ENCODE measurements around the gene MYB.

MYB gene

DNA sequence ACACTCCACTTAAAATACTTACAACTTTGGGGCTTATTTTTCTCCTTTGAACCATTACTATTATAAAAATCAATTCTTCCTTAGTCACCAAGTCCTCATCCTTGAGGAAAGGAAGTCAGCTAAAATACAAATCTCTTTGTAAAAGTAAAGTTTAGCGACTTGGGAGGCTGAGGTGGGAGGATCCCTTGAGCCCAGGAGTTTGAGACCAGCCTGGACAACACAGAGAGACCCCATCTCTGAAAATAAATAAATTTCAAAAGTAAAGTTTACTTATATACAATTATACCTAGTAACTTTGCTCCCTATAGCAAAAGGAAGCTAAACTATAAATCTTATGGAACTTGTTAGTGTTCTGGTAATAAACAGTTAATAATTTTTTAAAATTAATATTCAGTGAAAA is 40.4 kb downstream of the MYB start:
- H3K36me3 ChIP-seq (ENCODE audit: control insufficient read depth, insufficient read depth, low read length): no peaks in the 10 kb centered on the region
- WGBS, 2 experiments (ENCODE audit: insufficient coverage in 2 of 2): no CpG with 5 or more reads among the region's 1 CpG
- H3K9me3 ChIP-seq (ENCODE audit: control insufficient read depth, low read length): no peaks in the 10 kb centered on the region
- H3K27ac ChIP-seq (ENCODE audit: low read depth, low read length, severe bottlenecking): no peak overlapping the region
- no peak overlapping the region for H3K4me3 ChIP-seq (ENCODE audit: extremely low read depth, insufficient read depth, low read length, poor library complexity, severe bottlenecking)
- no peaks in the 10 kb centered on the region for H3K4me1 ChIP-seq (ENCODE audit: control insufficient read depth, insufficient read depth, low read length, poor library complexity, severe bottlenecking)

DNA sequence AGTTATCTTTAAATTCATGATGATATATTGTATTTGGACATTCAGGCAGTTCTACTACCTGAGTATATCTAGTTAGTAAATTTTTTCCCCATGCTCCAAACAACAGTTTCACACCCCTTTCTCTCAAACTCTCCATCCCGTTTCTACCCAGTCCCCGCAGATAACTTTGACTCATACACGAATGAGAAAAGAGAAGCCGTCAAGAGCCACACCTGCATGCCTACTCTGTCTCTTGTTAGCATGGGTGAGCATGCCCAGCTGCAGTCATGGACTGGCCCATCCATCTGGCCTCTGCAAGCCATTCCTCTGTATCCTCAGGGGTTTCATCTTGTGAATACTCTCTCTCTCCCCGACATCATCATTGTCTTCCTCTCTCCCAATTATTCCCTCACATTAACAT is 41.5 kb downstream of the MYB start:
- no peak overlapping the region for H3K4me3 ChIP-seq (ENCODE audit: extremely low read depth, insufficient read depth, low read length, poor library complexity, severe bottlenecking)
- 83 to 89% methylated on average over 5 of the region's 5 CpGs for WGBS, 2 experiments (ENCODE audit: insufficient coverage in 2 of 2)
- H3K4me1 ChIP-seq (ENCODE audit: control insufficient read depth, insufficient read depth, low read length, poor library complexity, severe bottlenecking): no peaks in the 10 kb centered on the region
- H3K9me3 ChIP-seq (ENCODE audit: control insufficient read depth, low read length): no peaks in the 10 kb centered on the region
- no peaks in the 10 kb centered on the region for H3K36me3 ChIP-seq (ENCODE audit: control insufficient read depth, insufficient read depth, low read length)
- no peak overlapping the region for H3K27ac ChIP-seq (ENCODE audit: low read depth, low read length, severe bottlenecking)

DNA sequence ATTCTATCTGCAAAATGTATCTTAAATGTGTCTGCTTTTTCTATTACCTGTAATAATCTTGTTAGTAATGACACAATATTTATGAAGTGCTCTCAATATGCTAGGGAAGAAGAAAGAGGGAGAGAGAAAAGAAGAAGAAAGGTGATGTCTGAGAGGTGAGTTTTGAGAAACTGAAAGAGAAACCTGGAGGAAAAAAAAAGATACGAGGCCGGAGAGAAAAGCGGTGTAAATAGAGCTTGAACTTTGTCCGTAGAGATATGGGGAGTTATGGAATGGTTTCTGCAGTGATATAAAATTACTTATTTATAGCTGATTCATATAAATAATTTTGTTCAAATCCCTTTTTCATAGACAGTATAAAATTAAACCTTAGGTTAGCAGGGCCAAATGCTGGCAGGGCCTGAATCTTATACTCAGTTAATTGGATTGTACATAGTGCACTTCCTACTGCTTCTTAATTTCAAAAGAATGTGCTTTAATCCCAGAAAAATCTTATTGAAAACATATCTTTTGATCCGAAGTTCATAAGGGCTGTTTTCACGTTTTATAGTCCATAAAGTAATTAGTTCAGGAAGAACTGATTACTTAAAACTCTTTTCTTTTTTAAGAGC is 43.0 kb downstream of the MYB start:
- H3K27ac ChIP-seq (ENCODE audit: low read depth, low read length, severe bottlenecking): no peak overlapping the region
- H3K4me1 ChIP-seq (ENCODE audit: control insufficient read depth, insufficient read depth, low read length, poor library complexity, severe bottlenecking): no peaks in the 10 kb centered on the region
- WGBS, 2 experiments (ENCODE audit: insufficient coverage in 2 of 2): 93% methylated on average over 4 of the region's 6 CpGs; no CpG with 5 or more reads in 1 of the 2 experiments

DNA sequence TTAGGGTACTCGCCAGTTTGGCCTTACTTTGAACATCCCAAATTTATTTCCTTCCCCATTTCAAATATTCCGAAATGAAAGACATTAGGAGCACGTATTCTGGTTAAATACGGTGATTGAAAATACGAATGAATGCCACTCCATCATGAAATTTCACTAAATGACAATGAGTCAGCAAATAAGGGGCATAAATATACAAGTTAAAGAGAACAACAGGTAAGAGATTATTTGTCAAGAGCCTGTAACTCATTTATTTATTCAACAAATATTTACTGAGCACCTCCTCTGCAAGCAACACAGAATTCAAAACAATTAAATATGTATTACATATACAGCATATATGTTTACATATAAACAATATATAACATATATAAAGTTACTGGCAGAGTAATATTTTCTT is 44.8 kb downstream of the MYB start:
- Histone ChIP-seq H3K9me3 (ENCODE audit: control insufficient read depth, low read length) (no peaks in the 10 kb centered on the region), H3K4me1 (ENCODE audit: control insufficient read depth, insufficient read depth, low read length, poor library complexity, severe bottlenecking) (peaks cover 3% of the 10 kb centered on the region), H3K27ac (ENCODE audit: low read depth, low read length, severe bottlenecking) (no peak overlapping the region), H3K4me3 (ENCODE audit: extremely low read depth, insufficient read depth, low read length, poor library complexity, severe bottlenecking) (no peak overlapping the region), H3K36me3 (ENCODE audit: control insufficient read depth, insufficient read depth, low read length) (no peaks in the 10 kb centered on the region)
- WGBS, 2 experiments (ENCODE audit: insufficient coverage in 2 of 2): no CpG with 5 or more reads among the region's 5 CpGs

More for the DNA sequence above, 43.0 kb downstream of the MYB start:
- Histone ChIP-seq H3K36me3 (ENCODE audit: control insufficient read depth, insufficient read depth, low read length) (no peaks in the 10 kb centered on the region), H3K4me3 (ENCODE audit: extremely low read depth, insufficient read depth, low read length, poor library complexity, severe bottlenecking) (no peak overlapping the region), H3K9me3 (ENCODE audit: control insufficient read depth, low read length) (no peaks in the 10 kb centered on the region)

DNA sequence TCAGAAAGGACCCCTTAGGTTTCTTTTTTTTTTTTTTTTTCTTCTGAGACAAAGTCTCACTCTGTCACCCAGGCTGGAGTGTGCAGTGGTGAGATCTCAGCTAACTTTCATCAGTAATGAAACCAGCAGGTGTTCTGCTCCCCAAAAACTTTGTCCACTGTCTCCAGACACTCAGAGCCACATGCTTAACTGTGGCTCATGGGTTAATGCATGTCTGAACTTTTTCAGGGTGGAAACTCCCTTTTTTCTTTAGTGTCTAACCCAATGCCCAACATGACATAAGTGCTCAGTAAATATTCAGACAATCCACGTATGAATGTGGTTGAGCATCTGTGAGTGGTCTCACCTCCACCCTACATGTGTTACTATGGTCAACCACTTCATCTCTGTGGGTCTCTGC is 45.4 kb downstream of the MYB start:
- H3K4me3 ChIP-seq (ENCODE audit: extremely low read depth, insufficient read depth, low read length, poor library complexity, severe bottlenecking): no peak overlapping the region
- H3K36me3 ChIP-seq (ENCODE audit: control insufficient read depth, insufficient read depth, low read length): no peaks in the 10 kb centered on the region
- no peak overlapping the region for H3K27ac ChIP-seq (ENCODE audit: low read depth, low read length, severe bottlenecking)
- H3K9me3 ChIP-seq (ENCODE audit: control insufficient read depth, low read length): no peaks in the 10 kb centered on the region
- no CpG with 5 or more reads among the region's 1 CpG for WGBS, 2 experiments (ENCODE audit: insufficient coverage in 2 of 2)
- H3K4me1 ChIP-seq (ENCODE audit: control insufficient read depth, insufficient read depth, low read length, poor library complexity, severe bottlenecking): peaks cover 9% of the 10 kb centered on the region

DNA sequence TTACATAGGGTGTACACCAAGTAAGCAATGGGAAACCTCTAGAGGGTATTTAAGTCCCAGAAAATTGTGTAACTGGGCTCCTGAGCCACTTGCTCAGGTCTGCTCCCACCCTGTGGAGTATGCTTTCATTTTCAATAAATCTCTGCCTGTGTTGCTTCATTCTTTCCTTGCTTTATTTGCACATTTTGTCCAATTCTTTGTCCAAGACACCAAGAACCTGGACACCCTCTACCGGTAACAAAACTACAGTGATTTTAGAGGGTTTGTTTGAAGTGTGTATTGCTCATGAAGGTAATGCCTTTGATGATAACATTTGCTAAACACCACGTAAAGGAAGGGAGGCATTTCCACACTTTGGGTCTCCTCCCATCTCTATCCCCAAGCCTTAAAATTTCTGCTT is 46.2 kb downstream of the MYB start:
- Histone ChIP-seq H3K27ac (ENCODE audit: low read depth, low read length, severe bottlenecking) (no peak overlapping the region), H3K36me3 (ENCODE audit: control insufficient read depth, insufficient read depth, low read length) (no peaks in the 10 kb centered on the region), H3K4me1 (ENCODE audit: control insufficient read depth, insufficient read depth, low read length, poor library complexity, severe bottlenecking) (peaks cover 10% of the 10 kb centered on the region), H3K9me3 (ENCODE audit: control insufficient read depth, low read length) (no peaks in the 10 kb centered on the region), H3K4me3 (ENCODE audit: extremely low read depth, insufficient read depth, low read length, poor library complexity, severe bottlenecking) (no peak overlapping the region)
- 67% methylated on average over 1 of the region's 2 CpGs; no CpG with 5 or more reads in 1 of the 2 experiments for WGBS, 2 experiments (ENCODE audit: insufficient coverage in 2 of 2)

DNA sequence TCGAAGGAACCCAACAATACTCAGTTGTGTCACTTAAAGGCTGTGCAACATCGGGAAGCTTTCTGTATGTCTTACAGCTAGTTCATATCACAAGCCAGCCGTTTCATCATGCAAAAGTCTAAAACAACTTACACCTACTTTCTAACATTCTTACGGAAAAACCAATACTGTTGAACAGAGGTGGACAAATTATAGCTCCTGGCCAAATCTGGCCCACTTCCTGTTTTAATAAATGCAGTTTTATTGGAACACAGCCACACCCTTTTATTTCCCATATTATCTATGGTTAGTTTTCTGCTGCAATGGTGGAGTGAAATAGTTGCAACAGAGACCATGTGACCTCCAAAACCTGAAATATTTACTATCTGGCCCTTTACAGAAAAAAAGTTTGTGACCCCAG is 46.6 kb downstream of the MYB start:
- peaks cover 10% of the 10 kb centered on the region for H3K4me1 ChIP-seq (ENCODE audit: control insufficient read depth, insufficient read depth, low read length, poor library complexity, severe bottlenecking)
- 96 to 97% methylated on average over 3 to 4 of the region's 4 CpGs for WGBS, 2 experiments (ENCODE audit: insufficient coverage in 2 of 2)
- H3K27ac ChIP-seq (ENCODE audit: low read depth, low read length, severe bottlenecking): no peak overlapping the region
- no peaks in the 10 kb centered on the region for H3K9me3 ChIP-seq (ENCODE audit: control insufficient read depth, low read length)
- H3K36me3 ChIP-seq (ENCODE audit: control insufficient read depth, insufficient read depth, low read length): no peaks in the 10 kb centered on the region
- H3K4me3 ChIP-seq (ENCODE audit: extremely low read depth, insufficient read depth, low read length, poor library complexity, severe bottlenecking): no peak overlapping the region

DNA sequence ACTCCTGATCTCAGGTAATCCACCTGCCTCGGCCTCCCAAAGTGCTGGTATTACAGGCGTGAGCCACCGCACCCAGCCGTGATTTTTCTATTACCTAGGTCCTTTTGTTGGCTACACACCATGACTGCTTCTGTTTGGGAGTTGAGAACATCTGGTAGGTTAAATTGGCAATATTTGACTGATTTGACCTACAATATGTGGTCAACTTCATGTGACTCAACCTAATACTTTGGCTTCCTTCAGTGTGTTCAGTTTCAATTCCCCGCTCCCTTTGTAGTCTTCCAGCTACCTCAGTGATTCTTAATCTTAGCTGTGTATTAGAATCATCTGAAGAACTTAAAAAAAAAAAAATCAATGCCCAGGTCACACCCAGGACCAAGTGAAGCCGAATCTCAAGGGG is 47.4 kb downstream of the MYB start:
- no peak overlapping the region for H3K27ac ChIP-seq (ENCODE audit: low read depth, low read length, severe bottlenecking)
- H3K4me3 ChIP-seq (ENCODE audit: extremely low read depth, insufficient read depth, low read length, poor library complexity, severe bottlenecking): no peak overlapping the region
- peaks cover 10% of the 10 kb centered on the region for H3K4me1 ChIP-seq (ENCODE audit: control insufficient read depth, insufficient read depth, low read length, poor library complexity, severe bottlenecking)
- WGBS, 2 experiments (ENCODE audit: insufficient coverage in 2 of 2): 95 to 100% methylated on average over 5 of the region's 6 CpGs
- H3K36me3 ChIP-seq (ENCODE audit: control insufficient read depth, insufficient read depth, low read length): no peaks in the 10 kb centered on the region
- no peaks in the 10 kb centered on the region for H3K9me3 ChIP-seq (ENCODE audit: control insufficient read depth, low read length)

DNA sequence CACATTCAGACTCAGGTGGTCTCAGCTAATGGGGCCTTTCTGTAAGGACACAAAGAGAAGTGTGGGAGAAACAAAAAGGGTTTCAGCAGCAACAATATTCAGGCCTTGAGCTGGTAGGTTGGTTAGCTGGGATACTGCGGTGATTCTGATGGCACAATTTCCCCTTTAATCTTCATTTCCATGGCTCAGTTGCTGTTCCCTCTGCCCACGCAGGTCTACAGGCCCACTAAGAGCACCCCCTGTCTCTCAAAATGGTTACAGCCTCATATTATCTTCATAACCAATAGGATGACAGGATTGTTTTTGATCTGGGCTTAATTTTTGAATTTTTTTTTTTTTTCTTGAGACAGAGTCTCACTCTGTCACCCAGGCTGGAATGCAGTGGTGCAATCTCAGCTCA is 48.9 kb downstream of the MYB start:
- no peaks in the 10 kb centered on the region for H3K36me3 ChIP-seq (ENCODE audit: control insufficient read depth, insufficient read depth, low read length)
- WGBS, 2 experiments (ENCODE audit: insufficient coverage in 2 of 2): 100% methylated on average over 1 of the region's 2 CpGs
- peaks cover 10% of the 10 kb centered on the region for H3K4me1 ChIP-seq (ENCODE audit: control insufficient read depth, insufficient read depth, low read length, poor library complexity, severe bottlenecking)
- no peak overlapping the region for H3K4me3 ChIP-seq (ENCODE audit: extremely low read depth, insufficient read depth, low read length, poor library complexity, severe bottlenecking)
- H3K27ac ChIP-seq (ENCODE audit: low read depth, low read length, severe bottlenecking): no peak overlapping the region
- H3K9me3 ChIP-seq (ENCODE audit: control insufficient read depth, low read length): no peaks in the 10 kb centered on the region

DNA sequence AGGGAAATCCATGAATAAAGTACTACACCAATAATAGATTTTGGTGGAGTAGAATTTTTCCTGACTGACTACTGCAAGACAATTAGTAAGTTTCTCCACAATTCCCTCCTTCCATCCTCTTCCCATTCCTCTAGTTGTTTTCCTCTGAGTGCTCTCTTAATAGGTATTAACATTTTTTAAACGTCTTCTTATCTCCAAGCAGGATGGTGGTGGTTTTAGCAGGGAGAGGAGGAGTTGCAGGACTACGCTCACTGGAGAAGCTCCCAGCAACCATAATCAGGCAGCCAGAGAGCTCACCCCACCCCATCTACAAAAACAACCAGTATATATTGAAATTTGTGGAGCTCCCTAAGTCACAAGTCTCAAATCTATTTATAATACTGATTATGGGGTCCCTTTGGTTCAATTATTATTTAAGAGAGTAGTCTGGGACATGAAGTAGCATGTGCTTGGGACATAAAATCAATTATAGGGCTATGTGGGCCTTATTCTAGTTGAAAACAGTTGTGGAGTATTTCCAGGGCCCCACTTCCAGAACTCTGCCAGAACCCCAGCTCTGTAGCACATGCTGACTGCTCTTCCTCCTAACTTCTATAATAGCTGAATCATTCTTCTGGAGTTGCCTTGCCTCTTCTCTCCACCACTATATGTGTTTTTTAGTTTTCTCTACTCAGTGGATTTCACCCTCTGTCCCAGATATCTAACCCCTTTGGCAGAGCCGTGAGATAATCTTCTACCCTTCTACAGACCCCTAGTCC is 49.8 kb downstream of the MYB start:
- no CpG with 5 or more reads among the region's 3 CpGs for WGBS, 2 experiments (ENCODE audit: insufficient coverage in 2 of 2)
- Histone ChIP-seq H3K4me1 (ENCODE audit: control insufficient read depth, insufficient read depth, low read length, poor library complexity, severe bottlenecking) (peaks cover 10% of the 10 kb centered on the region), H3K36me3 (ENCODE audit: control insufficient read depth, insufficient read depth, low read length) (no peaks in the 10 kb centered on the region), H3K9me3 (ENCODE audit: control insufficient read depth, low read length) (no peaks in the 10 kb centered on the region), H3K27ac (ENCODE audit: low read depth, low read length, severe bottlenecking) (peak overlapping the region; percentile 54), H3K4me3 (ENCODE audit: extremely low read depth, insufficient read depth, low read length, poor library complexity, severe bottlenecking) (no peak overlapping the region)

DNA sequence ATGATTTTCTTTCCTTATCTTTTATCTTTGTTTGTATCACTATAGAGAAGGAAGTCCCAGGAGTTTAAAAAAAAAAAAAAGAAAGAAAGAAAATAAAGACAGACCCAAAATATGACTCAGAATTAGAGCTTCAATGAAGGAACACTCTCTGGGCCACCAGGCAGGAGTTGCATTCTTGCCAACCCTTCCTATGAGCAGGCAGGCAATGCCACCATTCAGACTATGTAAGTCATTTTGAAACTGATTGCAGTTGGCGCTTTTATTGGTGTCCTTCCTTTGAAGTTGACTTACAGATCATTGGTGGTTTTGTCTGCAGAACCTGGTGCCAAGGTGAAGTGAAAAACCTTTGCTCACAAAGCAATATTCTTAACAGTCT is 50.3 kb downstream of the MYB start:
- Histone ChIP-seq H3K36me3 (ENCODE audit: control insufficient read depth, insufficient read depth, low read length) (no peaks in the 10 kb centered on the region), H3K4me3 (ENCODE audit: extremely low read depth, insufficient read depth, low read length, poor library complexity, severe bottlenecking) (no peak overlapping the region), H3K4me1 (ENCODE audit: control insufficient read depth, insufficient read depth, low read length, poor library complexity, severe bottlenecking) (peaks cover 10% of the 10 kb centered on the region), H3K27ac (ENCODE audit: low read depth, low read length, severe bottlenecking) (peak overlapping the region; percentile 38), H3K9me3 (ENCODE audit: control insufficient read depth, low read length) (no peaks in the 10 kb centered on the region)
- no CpG with 5 or more reads among the region's 1 CpG for WGBS, 2 experiments (ENCODE audit: insufficient coverage in 2 of 2)
